ENCODE measurements around the gene KIRREL3. TPM values are rescaled to one million over a fixed set of nuclear protein-coding genes. Genes with fewer than 3 reads are reported as not detected.

Gene KIRREL3
- total and polyA plus RNA-seq, 2 of the 4 experiments (the other 2 are of a cell fraction), result 10.9 to 15.9 TPM

DNA sequence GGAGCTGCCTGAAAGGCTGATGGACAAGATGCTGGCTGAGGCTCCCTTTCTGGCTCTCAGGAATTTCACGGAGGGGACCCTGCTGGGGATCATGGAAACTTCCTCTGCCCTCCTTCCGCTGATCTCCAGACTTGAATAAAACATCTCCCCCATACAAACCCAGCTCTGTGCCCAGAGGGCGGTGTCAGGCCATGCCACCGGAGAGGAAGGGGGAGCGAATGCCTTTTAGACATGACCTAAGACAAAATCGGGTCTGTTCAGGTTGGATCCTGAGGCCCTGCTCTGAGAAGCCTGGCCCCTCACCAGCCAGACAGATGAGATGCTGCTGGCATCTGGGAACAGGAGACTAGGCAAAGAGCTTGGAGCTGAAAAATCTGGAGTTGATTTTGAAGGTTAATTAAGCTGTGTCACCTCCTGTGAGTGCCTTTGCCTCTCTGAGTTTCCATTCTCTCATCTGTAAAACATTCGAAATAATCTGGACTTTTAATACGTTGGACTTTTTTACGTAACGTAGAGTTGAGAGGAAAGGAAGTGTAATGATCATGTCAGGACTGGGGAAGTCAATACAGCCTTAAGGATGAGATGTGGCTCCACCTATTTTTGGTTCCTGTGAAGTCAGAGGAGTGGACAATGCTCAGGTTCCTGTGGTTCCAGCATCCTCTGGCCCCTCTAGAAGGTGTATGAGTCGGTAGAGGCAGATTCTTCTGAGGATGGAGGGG is 481.4 kb downstream of the KIRREL3 start:
- H4K91ac ChIP-seq (ENCODE audit: insufficient read depth, low read depth, low read length), result no peak overlapping the region
- ChIA-PET POLR2A (ENCODE audit: unreplicated experiment) (no interaction called here), CTCF (no interaction called here)
- H3K56ac ChIP-seq (ENCODE audit: extremely low read depth, insufficient read depth, low read length), result no peak overlapping the region
- no CpG with 5 or more reads among the region's 11 CpGs for WGBS, 2 experiments (ENCODE audit: extremely low coverage in 2 of 2, insufficient read length in 1 of 2)
- H4K20me1 ChIP-seq (ENCODE audit: insufficient read depth, low read length), result no peaks in the 10 kb centered on the region
- intact Hi-C loops (cut with micrococcal nuclease), result no loop called here
- H3K27me3 ChIP-seq (ENCODE audit: control insufficient read depth, insufficient read depth, low read length), result no peaks in the 10 kb centered on the region
- no peak overlapping the region for H4K8ac ChIP-seq (ENCODE audit: low read depth in 2 of 2, low read length in 2 of 2)
- no peak overlapping the region for H3K27ac ChIP-seq (ENCODE audit: insufficient read depth, low read length)
- DNase-seq (no peak), ATAC-seq (ENCODE audit: low read depth) (no peak)
- no peaks in the 10 kb centered on the region for H3K4me1 ChIP-seq (ENCODE audit: control insufficient read depth, insufficient read depth, low read length)
- H3K4me3 ChIP-seq (ENCODE audit: insufficient read depth, low read depth, low read length), result no peak overlapping the region
- no peak overlapping the region for H2BK20ac ChIP-seq (ENCODE audit: low read depth, low read length)
- dilution Hi-C loops (cut with HindIII; ENCODE audit: low sequenced_read_pairs, unreplicated experiment), result no loop called here
- H2AFZ ChIP-seq (replicated peaks; ENCODE audit: low read length, poor library complexity), result no peak overlapping the region
- no peak overlapping the region for H3K4ac ChIP-seq (ENCODE audit: low read depth, low read length)
- H3K4me2 ChIP-seq (ENCODE audit: low read depth, low read length), result no peak overlapping the region
- H3K9ac ChIP-seq (ENCODE audit: low read depth, low read length), result no peak overlapping the region
- no TSS peak for BruUV-seq (replicated peaks)
- H3K79me1 ChIP-seq (ENCODE audit: low read depth in 1 of 2, low read length in 2 of 2), result no peaks in the 10 kb centered on the region
- H2BK15ac ChIP-seq (ENCODE audit: low read depth, low read length), result no peak overlapping the region
- no peak overlapping the region for H3K23ac ChIP-seq (ENCODE audit: low read depth, low read length)
- TF ChIP-seq CHD1 (IDR thresholded peaks at IDR 0.05; ENCODE audit: low read depth, low read length) (no peak), BHLHE40 (IDR thresholded peaks at IDR 0.05; ENCODE audit: low read depth, low read length) (no peak), MAFK (IDR thresholded peaks at IDR 0.05; ENCODE audit: low read depth, low read length) (no peak), RFX5 (IDR thresholded peaks at IDR 0.05; ENCODE audit: low read depth, low read length) (no peak), FOS (IDR thresholded peaks at IDR 0.05; ENCODE audit: low read depth, low read length) (no peak), CEBPB (IDR thresholded peaks at IDR 0.05; ENCODE audit: low read depth, low read length) (no peak), SMC3 (IDR thresholded peaks at IDR 0.05; ENCODE audit: low read depth, low read length) (no peak), MAZ (IDR thresholded peaks at IDR 0.05; ENCODE audit: borderline replicate concordance, low read depth, low read length) (no peak), MXI1 (IDR thresholded peaks at IDR 0.05; ENCODE audit: borderline replicate concordance, low read depth, low read length) (no peak), POLR2A (IDR thresholded peaks at IDR 0.05; ENCODE audit: low read depth, low read length) (no peak), NFE2L2 (IDR thresholded peaks at IDR 0.05; ENCODE audit: low read depth, low read length) (no peak), RAD21 (IDR thresholded peaks at IDR 0.05; ENCODE audit: low read length) (no peak), RCOR1 (IDR thresholded peaks at IDR 0.05; ENCODE audit: insufficient replicate concordance, low read length) (no peak)
- TF ChIP-seq, protein P1, sequence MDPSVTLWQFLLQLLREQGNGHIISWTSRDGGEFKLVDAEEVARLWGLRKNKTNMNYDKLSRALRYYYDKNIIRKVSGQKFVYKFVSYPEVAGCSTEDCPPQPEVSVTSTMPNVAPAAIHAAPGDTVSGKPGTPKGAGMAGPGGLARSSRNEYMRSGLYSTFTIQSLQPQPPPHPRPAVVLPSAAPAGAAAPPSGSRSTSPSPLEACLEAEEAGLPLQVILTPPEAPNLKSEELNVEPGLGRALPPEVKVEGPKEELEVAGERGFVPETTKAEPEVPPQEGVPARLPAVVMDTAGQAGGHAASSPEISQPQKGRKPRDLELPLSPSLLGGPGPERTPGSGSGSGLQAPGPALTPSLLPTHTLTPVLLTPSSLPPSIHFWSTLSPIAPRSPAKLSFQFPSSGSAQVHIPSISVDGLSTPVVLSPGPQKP (IDR thresholded peaks at IDR 0.05; ENCODE audit: borderline replicate concordance, low read depth, low read length), result no peak
- TF ChIP-seq, protein P2, sequence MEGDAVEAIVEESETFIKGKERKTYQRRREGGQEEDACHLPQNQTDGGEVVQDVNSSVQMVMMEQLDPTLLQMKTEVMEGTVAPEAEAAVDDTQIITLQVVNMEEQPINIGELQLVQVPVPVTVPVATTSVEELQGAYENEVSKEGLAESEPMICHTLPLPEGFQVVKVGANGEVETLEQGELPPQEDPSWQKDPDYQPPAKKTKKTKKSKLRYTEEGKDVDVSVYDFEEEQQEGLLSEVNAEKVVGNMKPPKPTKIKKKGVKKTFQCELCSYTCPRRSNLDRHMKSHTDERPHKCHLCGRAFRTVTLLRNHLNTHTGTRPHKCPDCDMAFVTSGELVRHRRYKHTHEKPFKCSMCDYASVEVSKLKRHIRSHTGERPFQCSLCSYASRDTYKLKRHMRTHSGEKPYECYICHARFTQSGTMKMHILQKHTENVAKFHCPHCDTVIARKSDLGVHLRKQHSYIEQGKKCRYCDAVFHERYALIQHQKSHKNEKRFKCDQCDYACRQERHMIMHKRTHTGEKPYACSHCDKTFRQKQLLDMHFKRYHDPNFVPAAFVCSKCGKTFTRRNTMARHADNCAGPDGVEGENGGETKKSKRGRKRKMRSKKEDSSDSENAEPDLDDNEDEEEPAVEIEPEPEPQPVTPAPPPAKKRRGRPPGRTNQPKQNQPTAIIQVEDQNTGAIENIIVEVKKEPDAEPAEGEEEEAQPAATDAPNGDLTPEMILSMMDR (conservative IDR thresholded peaks at IDR 0.05; ENCODE audit: low read depth, low read length), result no peak
- TF ChIP-seq, protein P3, sequence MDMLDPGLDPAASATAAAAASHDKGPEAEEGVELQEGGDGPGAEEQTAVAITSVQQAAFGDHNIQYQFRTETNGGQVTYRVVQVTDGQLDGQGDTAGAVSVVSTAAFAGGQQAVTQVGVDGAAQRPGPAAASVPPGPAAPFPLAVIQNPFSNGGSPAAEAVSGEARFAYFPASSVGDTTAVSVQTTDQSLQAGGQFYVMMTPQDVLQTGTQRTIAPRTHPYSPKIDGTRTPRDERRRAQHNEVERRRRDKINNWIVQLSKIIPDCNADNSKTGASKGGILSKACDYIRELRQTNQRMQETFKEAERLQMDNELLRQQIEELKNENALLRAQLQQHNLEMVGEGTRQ (IDR thresholded peaks at IDR 0.05; ENCODE audit: low read depth, low read length), result no peak
- H3K18ac ChIP-seq (ENCODE audit: low read depth, low read length), result no peak overlapping the region
- no peaks in the 10 kb centered on the region for H3K36me3 ChIP-seq (ENCODE audit: control insufficient read depth, insufficient read depth, low read length)
- no peak overlapping the region for H3K14ac ChIP-seq (replicated peaks; ENCODE audit: low read depth, low read length)
- H2AK5ac ChIP-seq (ENCODE audit: low read depth, low read length), result no peak overlapping the region
- no peak overlapping the region for H2BK120ac ChIP-seq (ENCODE audit: low read depth, low read length)
- in situ Hi-C loops (cut with MboI; ENCODE audit: low sequenced_read_pairs), result no loop called here
- H2BK5ac ChIP-seq (ENCODE audit: low read depth, low read length, poor library complexity, severe bottlenecking), result no peak overlapping the region
- no peaks in the 10 kb centered on the region for H3K9me3 ChIP-seq (ENCODE audit: control insufficient read depth, insufficient read depth, low read length)
- H4K5ac ChIP-seq (ENCODE audit: low read depth, low read length), result no peak overlapping the region
- no peaks in the 10 kb centered on the region; the same call in 1 of the 2 replicates for H3K9me1 ChIP-seq (ENCODE audit: insufficient read depth, low read length)
- H2AK9ac ChIP-seq (replicated peaks; ENCODE audit: low read depth, low read length, poor library complexity), result no peak overlapping the region

All from IMR-90 (cell line).